HepG2 (cell line): Measurements from ENCODE around the gene LRRC45. TPM values are rescaled to one million over a fixed set of nuclear protein-coding genes. Genes with fewer than 3 reads are reported as not detected.

ENCODE experiments used
- ARID4A ChIP-seq: sonication (generic); formaldehyde crosslinking; IDR thresholded peaks from 2 replicates; pipeline ENCODE4 v1.5.0; 2020; ENCODE audit warnings: mild to moderate bottlenecking, missing genetic modification reagents, borderline replicate concordance
- CBFB ChIP-seq: sonication (generic); formaldehyde crosslinking; IDR thresholded peaks from 2 replicates; pipeline ENCODE4 v1.4.0; 2020; ENCODE audit warnings: missing genetic modification reagents
- DNMT3B ChIP-seq: conservative IDR thresholded peaks from 2 replicates; pipeline ENCODE4 v1.6.1; 2016; ENCODE audit warnings: missing biosample characterization, control low read depth
- GRHL1 ChIP-seq: sonication (generic); formaldehyde crosslinking; conservative IDR thresholded peaks from 2 replicates; pipeline ENCODE4 v1.8.0; 2022; ENCODE audit warnings: missing genetic modification reagents
- KAT8 ChIP-seq: IDR thresholded peaks from 2 replicates; pipeline ENCODE4 v1.6.1; 2016; ENCODE audit warnings: missing genetic modification reagents, missing compliant biosample characterization
- KDM2A ChIP-seq: sonication (generic); formaldehyde crosslinking; IDR thresholded peaks from 2 replicates; pipeline ENCODE4 v1.4.0; 2020; ENCODE audit warnings: low read depth, missing genetic modification reagents, borderline replicate concordance
- NR3C1 ChIP-seq: sonication (generic); formaldehyde crosslinking; IDR thresholded peaks from 2 replicates; pipeline ENCODE4 v1.4.0; 2020; ENCODE audit warnings: missing genetic modification reagents
- PCBP1 ChIP-seq: fragments of 200-400 bp; formaldehyde crosslinking; IDR thresholded peaks from 2 replicates; pipeline ENCODE4 v1.6.1; 2017; ENCODE audit warnings: mild to moderate bottlenecking, low read depth, low read length, borderline replicate concordance
- POLR2G ChIP-seq: fragments of 200-400 bp; formaldehyde crosslinking; IDR thresholded peaks from 2 replicates; pipeline ENCODE4 v1.6.1; 2018; ENCODE audit warnings: mild to moderate bottlenecking, low read depth, low read length, moderate library complexity
- RFXANK ChIP-seq: IDR thresholded peaks from 2 replicates; pipeline ENCODE4 v1.6.1; 2016
- TCF7 ChIP-seq: sonication (generic); IDR thresholded peaks from 2 replicates; pipeline ENCODE4 v1.6.1; 2016; ENCODE audit warnings: antibody characterized with exemption, low read depth
- ZNF30 ChIP-seq: sonication (generic); formaldehyde crosslinking; IDR thresholded peaks from 2 replicates; pipeline ENCODE4 v1.5.0; 2020; ENCODE audit warnings: mild to moderate bottlenecking, missing genetic modification reagents
- ZNF460 ChIP-seq: sonication (generic); formaldehyde crosslinking; IDR thresholded peaks from 2 replicates; pipeline ENCODE4 v1.5.1; 2020; ENCODE audit warnings: missing genetic modification reagents, mild to moderate bottlenecking, borderline replicate concordance
- ZNF543 ChIP-seq: sonication (generic); formaldehyde crosslinking; IDR thresholded peaks from 2 replicates; pipeline ENCODE4 v1.4.0; 2020; ENCODE audit warnings: mild to moderate bottlenecking, missing genetic modification reagents
- ZNF777 ChIP-seq: sonication (generic); formaldehyde crosslinking; IDR thresholded peaks from 2 replicates; pipeline ENCODE4 v1.4.0; 2020; ENCODE audit warnings: missing genetic modification reagents
- ZNF784 ChIP-seq: sonication (generic); formaldehyde crosslinking; IDR thresholded peaks from 2 replicates; pipeline ENCODE4 v1.5.1; 2020; ENCODE audit warnings: missing genetic modification reagents, mild to moderate bottlenecking, borderline replicate concordance
- ZNF83 ChIP-seq: sonication (generic); formaldehyde crosslinking; IDR thresholded peaks from 2 replicates; pipeline ENCODE4 v1.4.0; 2020; ENCODE audit warnings: missing genetic modification reagents, mild to moderate bottlenecking, borderline replicate concordance
- polyA plus RNA-seq, 8 experiments: library from polyadenylated mRNA; depleted of rRNA in 3 of 8; stranded (reverse) in 7 of 8; unstranded in 1 of 8; fragments of >200 nt; fragmentation: Illumina TruSeq in 4 of 8; extraction: Trizol in 4 of 8; gene quantifications; 2 replicates each; pipeline versions ENCODE4 v1.2.1 to v1.2.3, GENCODE V29; 2011 to 2016; ENCODE audit warnings: low read depth in 4 of 8, missing spikeins in 1 of 8, mixed read lengths in 1 of 8; ENCODE audit not compliant: insufficient read depth in 1 of 8
- total RNA-seq, 5 experiments: library from RNA; depleted of rRNA; stranded (reverse); fragments of >200 nt; fragmentation: Illumina TruSeq; extraction: Trizol; gene quantifications; 2 replicates each; pipeline ENCODE4 v1.2.3, GENCODE V29; 2016; ENCODE audit warnings: low read depth in 1 of 5
- TF ChIP-seq, protein P1 (sequence below): IDR thresholded peaks from 2 replicates; pipeline ENCODE4 v1.6.1; 2016

The LRRC45 gene
- total and polyA plus RNA-seq, 2 of the 13 experiments (the other 11 are each of a cell fraction or from before 2014, with no cell fraction given): 11.6 to 48.1 TPM

DNA sequence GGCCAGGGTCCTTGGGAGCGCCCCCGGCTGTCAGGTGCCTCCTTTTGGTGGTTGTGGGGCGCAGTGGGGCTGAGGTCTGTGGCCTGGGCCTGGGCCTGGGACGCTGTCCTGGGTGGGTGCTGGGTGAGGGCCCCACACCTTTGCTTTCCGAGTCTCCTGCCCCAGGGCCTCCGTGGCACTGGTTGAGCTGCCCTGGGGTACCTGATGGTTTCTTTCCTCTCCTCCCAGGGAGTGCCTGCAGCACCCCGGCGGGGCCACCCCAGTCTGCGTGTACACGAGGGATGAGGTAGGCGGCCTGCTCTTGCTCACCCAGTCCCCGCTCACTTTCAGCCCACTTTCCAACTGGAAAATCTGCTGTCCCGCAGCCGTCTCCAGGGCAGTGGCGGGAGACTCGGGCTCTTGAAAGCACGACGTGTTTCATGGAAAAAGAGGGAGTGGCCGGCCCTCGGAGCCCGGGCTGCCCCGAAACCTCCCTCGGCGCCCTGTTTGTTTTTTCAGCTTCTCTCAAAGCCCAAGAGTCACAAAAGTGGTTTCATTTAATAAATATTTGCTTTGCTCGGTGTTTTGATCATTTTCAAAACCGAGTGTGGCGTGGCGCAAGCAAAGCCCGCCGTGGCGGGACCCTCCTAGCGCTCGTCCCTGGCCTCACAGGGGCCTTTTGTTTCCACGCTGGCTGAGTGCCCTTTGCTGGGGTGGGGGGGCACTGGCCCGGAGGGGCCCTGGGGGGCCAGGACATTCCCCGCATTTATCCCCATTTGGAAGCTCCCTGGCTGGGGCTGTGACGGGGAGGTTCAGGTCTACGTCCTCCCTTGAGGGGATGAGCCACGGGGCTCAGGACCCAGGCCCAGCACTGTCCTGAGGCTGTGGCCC is 28.3 kb upstream of the LRRC45 start (continued):
- TF ChIP-seq TCF7 (peak; percentile 96), CBFB (CRISPR knock-in tag) (peak; percentile 24; the same call in 1 of the 2 replicates), KAT8 (CRISPR knock-in tag) (no peak), ZNF784 (CRISPR knock-in tag) (no peak), PCBP1 (no peak), ZNF460 (CRISPR knock-in tag) (peak; percentile 44; the same call in 1 of the 2 replicates), DNMT3B (no peak), KDM2A (peak; percentile 59; the same call in 1 of the 2 replicates), GRHL1 (CRISPR knock-in tag) (no peak), NR3C1 (CRISPR knock-in tag) (no peak), ARID4A (peak; percentile 17; the same call in 1 of the 2 replicates), ZNF777 (CRISPR knock-in tag) (peak; percentile 47; the same call in 1 of the 2 replicates), POLR2G (peak; percentile 60), ZNF83 (CRISPR knock-in tag) (no peak; the same call in 1 of the 2 replicates), ZNF30 (CRISPR knock-in tag) (peak; percentile 92), ZNF543 (CRISPR knock-in tag) (no peak), RFXANK (0 out of 2 replicates have a peak, but pooled peaks have one; percentile 2)
- TF ChIP-seq, protein P1, sequence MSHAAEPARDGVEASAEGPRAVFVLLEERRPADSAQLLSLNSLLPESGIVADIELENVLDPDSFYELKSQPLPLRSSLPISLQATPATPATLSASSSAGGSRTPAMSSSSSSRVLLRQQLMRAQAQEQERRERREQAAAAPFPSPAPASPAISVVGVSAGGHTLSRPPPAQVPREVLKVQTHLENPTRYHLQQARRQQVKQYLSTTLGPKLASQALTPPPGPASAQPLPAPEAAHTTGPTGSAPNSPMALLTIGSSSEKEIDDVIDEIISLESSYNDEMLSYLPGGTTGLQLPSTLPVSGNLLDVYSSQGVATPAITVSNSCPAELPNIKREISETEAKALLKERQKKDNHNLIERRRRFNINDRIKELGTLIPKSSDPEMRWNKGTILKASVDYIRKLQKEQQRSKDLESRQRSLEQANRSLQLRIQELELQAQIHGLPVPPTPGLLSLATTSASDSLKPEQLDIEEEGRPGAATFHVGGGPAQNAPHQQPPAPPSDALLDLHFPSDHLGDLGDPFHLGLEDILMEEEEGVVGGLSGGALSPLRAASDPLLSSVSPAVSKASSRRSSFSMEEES: no peak
